SK-N-MC (cell line): ENCODE measurements around the gene MR1.

Source experiments
- EZH2 ChIP-seq: fragments of 200-600 bp; sonication (generic); IDR thresholded peaks from one replicate; pipeline ENCODE4 v1.6.1; 2017; ENCODE audit warnings: antibody characterized with exemption
- FOXP2 ChIP-seq: optimal IDR thresholded peaks from 2 replicates; pipeline ENCODE3; 2011; ENCODE audit warnings: mild to moderate bottlenecking, moderate library complexity; ENCODE audit not compliant: insufficient read depth; ENCODE audit errors: extremely low read length, control extremely low read depth
- POLR2AphosphoS5 ChIP-seq: IDR thresholded peaks from 2 replicates; pipeline ENCODE4 v1.6.1; 2012; ENCODE audit warnings: mild to moderate bottlenecking, low read depth, low read length, borderline replicate concordance

GRCh38 chr1:181099152-181100014, 65.6 kb downstream of the MR1 start:
- no peak for TF ChIP-seq POLR2AphosphoS5
- no peak for TF ChIP-seq EZH2
- no peak for TF ChIP-seq FOXP2
